HepG2 (cell line): ENCODE data around the gene MMP7. TPM values are rescaled to one million over a fixed set of nuclear protein-coding genes. Genes with fewer than 3 reads are reported as not detected.

ENCODE experiments used
- ATAC-seq: fragments of 200-7000 bp; cut with Tn5 transposase; 3 replicates; pipeline ENCODE4 v1.9.1; 2020; ENCODE audit warnings: mild to moderate bottlenecking, moderate library complexity
- BruUV-seq: library from RNA; stranded (reverse); fragments of 400-500 nt; replicated peaks from 2 replicates; lab custom pipeline; 2021; lab: Mats Ljungman, UMichigan
- CTCF ChIA-PET: fragments of 300-600 bp; formaldehyde crosslinking; extraction: SDS; loops from one replicate; lab custom pipeline; 2021; ENCODE audit warnings: low total read pairs, inconsistent platforms, low intra/inter-chr PET ratio; lab: Yijun Ruan, JAX
- POLR2A ChIA-PET: fragments of 350-600 bp; sonication (Branson Sonifier 250); formaldehyde crosslinking; loops from one replicate; lab custom pipeline; 2020; ENCODE audit warnings: antibody characterized with exemption, inconsistent platforms; lab: Yijun Ruan, JAX
- DNase-seq: peaks from one replicate; pipeline ENCODE4 v3.0.0-alpha.2; 2015; ENCODE audit warnings: low spot score
- FAIRE-seq: peaks from 3 replicates; lab custom pipeline; 2011; peaks lifted over from hg19 to GRCh38; lab: Jason Lieb, UNC
- H2AFZ ChIP-seq: one replicate; pipeline ENCODE4 v1.6.1; 2011; ENCODE audit warnings: low read length, inconsistent platforms
- H3K27ac ChIP-seq: fragments of 300-600 bp; 3 replicates; pipeline ENCODE4 v1.8.0; 2011; ENCODE audit warnings: mixed run types, mild to moderate bottlenecking, mixed read lengths, low read length, inconsistent platforms; ENCODE audit not compliant: insufficient read depth; ENCODE audit errors: extremely low read length
- H3K27me3 ChIP-seq, 2 experiments: fragments of 200-600 bp in 1 of 2; 2 replicates in 1 of 2; 3 replicates in 1 of 2; pipeline versions ENCODE4 v1.6.0 to v1.8.0; 2011; ENCODE audit warnings: low read length in 2 of 2, mild to moderate bottlenecking in 2 of 2, moderate library complexity in 2 of 2, inconsistent platforms in 1 of 2; ENCODE audit not compliant: insufficient read depth in 2 of 2, control insufficient read depth in 1 of 2
- H3K36me3 ChIP-seq, 2 experiments: fragments of 200-600 bp in 1 of 2; replicated peaks in 1 of 2; 2 replicates in 1 of 2; 3 replicates in 1 of 2; pipeline versions ENCODE4 v1.5.1 to v1.8.0; 2011; ENCODE audit warnings: low read length in 2 of 2, inconsistent platforms in 1 of 2; ENCODE audit not compliant: insufficient read depth in 2 of 2, control insufficient read depth in 1 of 2
- H3K4me1 ChIP-seq: 2 replicates; pipeline ENCODE4 v1.5.1; 2012; ENCODE audit warnings: low read length, inconsistent platforms; ENCODE audit not compliant: insufficient read depth
- H3K4me2 ChIP-seq: 2 replicates; pipeline ENCODE4 v1.6.0; 2011; ENCODE audit warnings: low read depth, low read length, inconsistent platforms
- H3K4me3 ChIP-seq, 3 experiments: fragments of 200-600 bp in 1 of 3; sonication (generic), shearing (Covaris generic) in 1 of 3; replicated peaks in 1 of 3; 2 replicates each; pipeline ENCODE4 v1.5.1; 2011 to 2016; ENCODE audit warnings: low read length in 3 of 3, inconsistent platforms in 2 of 3, low read depth in 2 of 3, mild to moderate bottlenecking in 2 of 3, control low read depth in 1 of 3, mixed read lengths in 1 of 3; ENCODE audit not compliant: insufficient read depth in 1 of 3
- H3K79me2 ChIP-seq: one replicate; pipeline ENCODE4 v1.6.1; 2011; ENCODE audit warnings: low read length, inconsistent platforms; ENCODE audit not compliant: insufficient read depth
- H3K9ac ChIP-seq: 2 replicates; pipeline ENCODE4 v1.6.0; 2011; ENCODE audit warnings: mild to moderate bottlenecking, low read depth, low read length, inconsistent platforms; ENCODE audit not compliant: insufficient read depth
- H3K9me3 ChIP-seq: 2 replicates; pipeline ENCODE4 v1.5.1; 2012; ENCODE audit warnings: mild to moderate bottlenecking, low read length
- H4K20me1 ChIP-seq: 2 replicates; pipeline ENCODE4 v1.6.0; 2011; ENCODE audit warnings: inconsistent platforms, mild to moderate bottlenecking, low read length, moderate library complexity; ENCODE audit not compliant: insufficient read depth
- ASH2L ChIP-seq: fragments of 300-600, 200-600 bp; sonication (generic); IDR thresholded peaks from 2 replicates; pipeline ENCODE4 v1.7.0; 2017; ENCODE audit warnings: low read depth, mild to moderate bottlenecking, moderate library complexity, mixed read lengths, low read length; ENCODE audit not compliant: insufficient read length
- ATRX ChIP-seq: sonication (generic); formaldehyde crosslinking; IDR thresholded peaks from 2 replicates; pipeline ENCODE4 v1.4.0; 2020; ENCODE audit warnings: missing genetic modification reagents, borderline replicate concordance
- FOXA3 ChIP-seq: IDR thresholded peaks from 2 replicates; pipeline ENCODE4 v1.6.1; 2016; ENCODE audit warnings: missing genetic modification reagents, missing compliant biosample characterization
- FOXM1 ChIP-seq: sonication (generic); formaldehyde crosslinking; IDR thresholded peaks from 2 replicates; pipeline ENCODE4 v1.5.0; 2020; ENCODE audit warnings: missing genetic modification reagents
- NAIF1 ChIP-seq: sonication (generic); formaldehyde crosslinking; IDR thresholded peaks from 2 replicates; pipeline ENCODE4 v1.5.0; 2020; ENCODE audit warnings: mild to moderate bottlenecking, missing genetic modification reagents, borderline replicate concordance
- SNAI1 ChIP-seq: sonication (generic); formaldehyde crosslinking; IDR thresholded peaks from 2 replicates; pipeline ENCODE4 v1.5.0; 2020; ENCODE audit warnings: mild to moderate bottlenecking, missing genetic modification reagents, borderline replicate concordance
- TAF15 ChIP-seq: fragments of 200-400 bp; formaldehyde crosslinking; IDR thresholded peaks from one replicate; pipeline ENCODE4 v1.6.1; 2018; ENCODE audit warnings: mild to moderate bottlenecking, low read depth, low read length; ENCODE audit not compliant: poor library complexity, severe bottlenecking
- THYN1 ChIP-seq: sonication (generic); formaldehyde crosslinking; IDR thresholded peaks from 2 replicates; pipeline ENCODE4 v1.8.1; 2023; ENCODE audit warnings: low read depth, mild to moderate bottlenecking, moderate library complexity, missing genetic modification reagents, borderline replicate concordance
- ZBTB38 ChIP-seq: sonication (generic); formaldehyde crosslinking; IDR thresholded peaks from 2 replicates; pipeline ENCODE4 v1.5.1; 2020; ENCODE audit warnings: mild to moderate bottlenecking, missing genetic modification reagents
- ZEB1 ChIP-seq: IDR thresholded peaks from 2 replicates; pipeline ENCODE4 v1.6.1; 2012; ENCODE audit warnings: mild to moderate bottlenecking, low read depth, inconsistent platforms; ENCODE audit not compliant: insufficient replicate concordance
- ZMYM4 ChIP-seq: sonication (generic); formaldehyde crosslinking; IDR thresholded peaks from 2 replicates; pipeline ENCODE4 v1.8.1; 2023; ENCODE audit warnings: mild to moderate bottlenecking, missing genetic modification reagents
- WGBS: methylation state at CpG from one replicate; pipeline ENCODE4 v1.1.6; 2017; ENCODE audit warnings: low lambda C conversion rate; 5-methylcytosine and 5-hydroxymethylcytosine counted together
- in situ Hi-C: cut with HindIII; loops from 2 replicates; pipeline ENCODE4 v1.10.0; 2017; ENCODE audit warnings: low pct_unique_long_range_greater_than_20kb; ENCODE audit not compliant: extremely low pct_ligation_motif_present
- intact Hi-C: fragments of 100-400 bp; cut with micrococcal nuclease; formaldehyde crosslinking; loops from one replicate; pipeline ENCODE4 v1.10.0; 2022; ENCODE audit not compliant: unreplicated experiment
- polyA plus RNA-seq, 8 experiments: library from polyadenylated mRNA; depleted of rRNA in 3 of 8; stranded (reverse) in 7 of 8; unstranded in 1 of 8; fragments of >200 nt; fragmentation: Illumina TruSeq in 4 of 8; extraction: Trizol in 4 of 8; gene quantifications; 2 replicates each; pipeline versions ENCODE4 v1.2.1 to v1.2.3, GENCODE V29; 2011 to 2016; ENCODE audit warnings: low read depth in 4 of 8, missing spikeins in 1 of 8, mixed read lengths in 1 of 8; ENCODE audit not compliant: insufficient read depth in 1 of 8
- total RNA-seq, 5 experiments: library from RNA; depleted of rRNA; stranded (reverse); fragments of >200 nt; fragmentation: Illumina TruSeq; extraction: Trizol; gene quantifications; 2 replicates each; pipeline ENCODE4 v1.2.3, GENCODE V29; 2016; ENCODE audit warnings: low read depth in 1 of 5
- TF ChIP-seq, protein P1 (sequence below): sonication (generic); formaldehyde crosslinking; IDR thresholded peaks from 2 replicates; pipeline ENCODE4 v1.5.1; 2020; ENCODE audit warnings: missing genetic modification reagents, mild to moderate bottlenecking, borderline replicate concordance
- TF ChIP-seq, protein P2 (sequence below): IDR thresholded peaks from 2 replicates; pipeline ENCODE4 v1.6.1; 2016; ENCODE audit warnings: low read depth, control low read depth
- TF ChIP-seq, protein P3 (sequence below): IDR thresholded peaks from 2 replicates; pipeline ENCODE4 v1.6.1; 2016

MMP7 gene
- total and polyA plus RNA-seq, 2 of the 13 experiments (the other 11 are each of a cell fraction or from before 2014, with no cell fraction given) = 0.17 TPM; not detected in 1

DNA sequence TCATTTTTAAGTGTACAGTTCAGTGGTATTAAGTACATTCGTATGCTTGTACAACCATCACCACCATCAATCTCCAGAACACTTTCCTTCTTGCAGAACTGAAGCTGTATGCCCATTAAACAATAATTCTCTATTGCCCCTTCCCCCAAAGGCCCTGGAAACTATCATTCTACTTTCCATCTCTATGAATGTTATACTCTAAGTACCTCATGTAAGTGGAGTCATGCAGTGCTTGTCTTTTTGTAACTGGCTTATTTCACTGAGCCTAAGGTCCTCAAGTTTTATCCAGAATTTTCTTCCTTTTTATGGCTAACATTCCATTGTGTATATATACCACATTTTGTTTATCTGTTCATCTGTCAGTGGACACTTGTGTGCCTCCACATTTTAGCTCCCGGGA lies 29.7 kb downstream of the MMP7 start:
- Histone ChIP-seq H3K27me3 (no peaks in the 10 kb centered on the region), H2AFZ (no peak overlapping the region), H3K4me1 (peaks cover 5% of the 10 kb centered on the region), H4K20me1 (no peaks in the 10 kb centered on the region), H3K79me2 (no peaks in the 10 kb centered on the region), H3K27ac (no peak overlapping the region), H3K9me3 (no peaks in the 10 kb centered on the region), H3K9ac (no peak overlapping the region), H3K4me3 (no peak overlapping the region), H3K36me3 (no peaks in the 10 kb centered on the region), H3K4me2 (no peak overlapping the region)
- intact Hi-C loops (no loop called here), in situ Hi-C loops (no loop called here)
- ChIA-PET POLR2A (no interaction called here), CTCF (no interaction called here)
- BruUV-seq = no TSS peak
- 45% methylated on average over 2 of the region's 2 CpGs for WGBS
- FAIRE-seq = no peak
- TF ChIP-seq, protein P1, sequence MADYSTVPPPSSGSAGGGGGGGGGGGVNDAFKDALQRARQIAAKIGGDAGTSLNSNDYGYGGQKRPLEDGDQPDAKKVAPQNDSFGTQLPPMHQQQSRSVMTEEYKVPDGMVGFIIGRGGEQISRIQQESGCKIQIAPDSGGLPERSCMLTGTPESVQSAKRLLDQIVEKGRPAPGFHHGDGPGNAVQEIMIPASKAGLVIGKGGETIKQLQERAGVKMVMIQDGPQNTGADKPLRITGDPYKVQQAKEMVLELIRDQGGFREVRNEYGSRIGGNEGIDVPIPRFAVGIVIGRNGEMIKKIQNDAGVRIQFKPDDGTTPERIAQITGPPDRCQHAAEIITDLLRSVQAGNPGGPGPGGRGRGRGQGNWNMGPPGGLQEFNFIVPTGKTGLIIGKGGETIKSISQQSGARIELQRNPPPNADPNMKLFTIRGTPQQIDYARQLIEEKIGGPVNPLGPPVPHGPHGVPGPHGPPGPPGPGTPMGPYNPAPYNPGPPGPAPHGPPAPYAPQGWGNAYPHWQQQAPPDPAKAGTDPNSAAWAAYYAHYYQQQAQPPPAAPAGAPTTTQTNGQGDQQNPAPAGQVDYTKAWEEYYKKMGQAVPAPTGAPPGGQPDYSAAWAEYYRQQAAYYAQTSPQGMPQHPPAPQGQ (CRISPR knock-in tag) = no peak
- TF ChIP-seq SNAI1 (CRISPR knock-in tag) = no peak
- ATAC-seq = no peak
- DNase-seq = no peak

DNA sequence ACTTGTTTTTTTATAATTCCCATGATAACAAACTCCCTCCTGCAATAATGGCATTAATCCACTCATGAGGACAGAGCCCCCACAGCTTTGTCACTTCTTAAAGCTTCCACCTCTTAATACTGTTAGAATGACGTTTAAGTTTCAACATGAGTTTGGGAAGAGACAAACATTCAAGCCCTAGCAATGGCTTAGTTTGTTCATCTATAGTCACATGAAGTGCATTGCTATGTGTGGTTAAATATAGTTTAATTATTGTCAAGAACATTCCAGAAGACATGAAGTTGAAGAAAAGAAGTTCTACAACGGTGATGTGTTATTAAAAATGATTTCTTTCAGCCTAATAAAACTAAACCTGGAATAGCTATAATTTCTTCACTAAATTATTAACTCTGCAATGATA lies 30.6 kb downstream of the MMP7 start:
- H3K4me2 ChIP-seq = no peak overlapping the region
- BruUV-seq = no TSS peak
- H3K4me3 ChIP-seq = no peak overlapping the region
- H3K27ac ChIP-seq = no peak overlapping the region
- FAIRE-seq (no peak), DNase-seq (no peak), ATAC-seq (no peak)
- H4K20me1 ChIP-seq = no peaks in the 10 kb centered on the region
- H3K36me3 ChIP-seq = no peaks in the 10 kb centered on the region
- H3K27me3 ChIP-seq = no peaks in the 10 kb centered on the region
- no peak overlapping the region for H3K9ac ChIP-seq
- ChIA-PET POLR2A (no interaction called here), CTCF (no interaction called here)
- peaks cover 2% of the 10 kb centered on the region for H3K79me2 ChIP-seq
- in situ Hi-C loops (loop anchor here (5.0 to 10.0 kb wide), 3 partner anchors 107 to 155 kb away; partner anchors contain the start of gene BIRC2), intact Hi-C loops (no loop called here)
- H3K4me1 ChIP-seq = peaks cover 14% of the 10 kb centered on the region
- H2AFZ ChIP-seq = no peak overlapping the region
- no peaks in the 10 kb centered on the region for H3K9me3 ChIP-seq
- WGBS = 7% methylated on average over 2 of the region's 2 CpGs
- no peak for TF ChIP-seq ATRX (CRISPR knock-in tag)
- TF ChIP-seq, protein P2, sequence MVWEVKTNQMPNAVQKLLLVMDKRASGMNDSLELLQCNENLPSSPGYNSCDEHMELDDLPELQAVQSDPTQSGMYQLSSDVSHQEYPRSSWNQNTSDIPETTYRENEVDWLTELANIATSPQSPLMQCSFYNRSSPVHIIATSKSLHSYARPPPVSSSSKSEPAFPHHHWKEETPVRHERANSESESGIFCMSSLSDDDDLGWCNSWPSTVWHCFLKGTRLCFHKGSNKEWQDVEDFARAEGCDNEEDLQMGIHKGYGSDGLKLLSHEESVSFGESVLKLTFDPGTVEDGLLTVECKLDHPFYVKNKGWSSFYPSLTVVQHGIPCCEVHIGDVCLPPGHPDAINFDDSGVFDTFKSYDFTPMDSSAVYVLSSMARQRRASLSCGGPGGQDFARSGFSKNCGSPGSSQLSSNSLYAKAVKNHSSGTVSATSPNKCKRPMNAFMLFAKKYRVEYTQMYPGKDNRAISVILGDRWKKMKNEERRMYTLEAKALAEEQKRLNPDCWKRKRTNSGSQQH = no peak
- no peak for TF ChIP-seq FOXM1 (CRISPR knock-in tag)
- no peak for TF ChIP-seq ZBTB38 (CRISPR knock-in tag)
- TF ChIP-seq, protein P3, sequence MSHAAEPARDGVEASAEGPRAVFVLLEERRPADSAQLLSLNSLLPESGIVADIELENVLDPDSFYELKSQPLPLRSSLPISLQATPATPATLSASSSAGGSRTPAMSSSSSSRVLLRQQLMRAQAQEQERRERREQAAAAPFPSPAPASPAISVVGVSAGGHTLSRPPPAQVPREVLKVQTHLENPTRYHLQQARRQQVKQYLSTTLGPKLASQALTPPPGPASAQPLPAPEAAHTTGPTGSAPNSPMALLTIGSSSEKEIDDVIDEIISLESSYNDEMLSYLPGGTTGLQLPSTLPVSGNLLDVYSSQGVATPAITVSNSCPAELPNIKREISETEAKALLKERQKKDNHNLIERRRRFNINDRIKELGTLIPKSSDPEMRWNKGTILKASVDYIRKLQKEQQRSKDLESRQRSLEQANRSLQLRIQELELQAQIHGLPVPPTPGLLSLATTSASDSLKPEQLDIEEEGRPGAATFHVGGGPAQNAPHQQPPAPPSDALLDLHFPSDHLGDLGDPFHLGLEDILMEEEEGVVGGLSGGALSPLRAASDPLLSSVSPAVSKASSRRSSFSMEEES (CRISPR knock-in tag) = no peak
- no peak for TF ChIP-seq THYN1 (CRISPR knock-in tag)
- no peak for TF ChIP-seq ZEB1
- TF ChIP-seq NAIF1 (CRISPR knock-in tag) = no peak
- TF ChIP-seq ZMYM4 = no peak
- no peak for TF ChIP-seq FOXA3
- TF ChIP-seq TAF15 = no peak
- TF ChIP-seq ASH2L = no peak
